ENCODE results near the gene MAOB. TPM values are rescaled to one million over a fixed set of nuclear protein-coding genes. Genes with fewer than 3 reads are reported as not detected.

MAOB gene
- total and polyA plus RNA-seq, 9 of the 15 experiments (the other 6 are each of a cell fraction or from before 2014, with no cell fraction given), result 0.05 to 0.09 TPM; not detected in 7

DNA sequence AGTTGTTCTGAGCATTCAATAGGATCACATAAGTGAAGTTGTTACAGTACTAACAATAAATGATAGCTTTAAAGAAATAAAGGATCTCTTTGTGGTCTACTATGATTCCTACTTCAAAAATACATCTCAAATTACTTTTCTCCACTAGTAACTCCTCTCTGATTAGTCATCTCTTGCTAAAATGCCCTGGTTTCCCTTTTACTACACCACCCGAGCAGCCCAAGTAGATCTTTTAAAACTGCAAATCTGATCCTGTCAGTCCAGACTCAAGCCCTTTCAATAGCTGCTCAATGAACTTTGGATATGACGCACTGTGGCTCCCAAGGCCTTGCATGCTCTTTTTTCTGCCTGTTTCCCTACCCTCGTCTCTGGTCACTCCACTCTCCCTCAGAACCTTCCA lies 128.6 kb downstream of the MAOB start:
- H2AFZ ChIP-seq (ENCODE audit: low read depth, low read length), result no peak overlapping the region
- ChIA-PET CTCF (ENCODE audit: low intra/inter-chr PET ratio) (no interaction called here), POLR2A (no interaction called here)
- DNase-seq (ENCODE audit: extremely low read depth in 1 of 4, low spot score in 3 of 4) (no peak), FAIRE-seq (no peak), ATAC-seq (no peak)
- no peaks in the 10 kb centered on the region for H3K36me3 ChIP-seq (ENCODE audit: control insufficient read depth, insufficient read depth, low read length)
- 6% methylated on average over 3 of the region's 3 CpGs for WGBS (ENCODE audit: insufficient coverage, low coverage, missing lambda C conversion rate)
- intact Hi-C loops (cut with micrococcal nuclease), result loop anchor here (10.0 kb wide), 2 partner anchors 409 to 1969 kb away; no protein-coding TSS in a partner anchor
- no peaks in the 10 kb centered on the region for H4K20me1 ChIP-seq (replicated peaks; ENCODE audit: control insufficient read depth, insufficient read depth, low read length)
- TF ChIP-seq ATF1 (CRISPR knock-in tag; IDR thresholded peaks at IDR 0.05) (no peak), ATF1 (tag; IDR thresholded peaks at IDR 0.05) (no peak), COPS2 (conservative IDR thresholded peaks at IDR 0.05) (no peak), TAF9B (IDR thresholded peaks at IDR 0.05; ENCODE audit: partially characterized antibody) (no peak), BRF1 (IDR thresholded peaks at IDR 0.05; ENCODE audit: borderline replicate concordance, extremely low read depth, insufficient read length) (no peak), NCOA1 (IDR thresholded peaks at IDR 0.05; ENCODE audit: low read depth) (no peak), ZNF766 (CRISPR knock-in tag; conservative IDR thresholded peaks at IDR 0.05) (no peak), THRAP3 (IDR thresholded peaks at IDR 0.05; ENCODE audit: borderline replicate concordance) (no peak), ETV6 (IDR thresholded peaks at IDR 0.05; ENCODE audit: borderline replicate concordance in 1 of 2, low read depth in 2 of 2, low read length in 1 of 2) (no peak), ETV6 (CRISPR knock-in tag; IDR thresholded peaks at IDR 0.05; ENCODE audit: borderline replicate concordance) (no peak), PTBP1 (IDR thresholded peaks at IDR 0.05; ENCODE audit: low read depth, low read length) (no peak), ZNF311 (CRISPR knock-in tag; IDR thresholded peaks at IDR 0.05) (no peak), SIN3B (IDR thresholded peaks at IDR 0.05; ENCODE audit: low read depth) (no peak), SNIP1 (IDR thresholded peaks at IDR 0.05; ENCODE audit: low read depth) (no peak), DMBX1 (CRISPR knock-in tag; IDR thresholded peaks at IDR 0.05; ENCODE audit: borderline replicate concordance) (no peak)
- TF ChIP-seq, protein P1, sequence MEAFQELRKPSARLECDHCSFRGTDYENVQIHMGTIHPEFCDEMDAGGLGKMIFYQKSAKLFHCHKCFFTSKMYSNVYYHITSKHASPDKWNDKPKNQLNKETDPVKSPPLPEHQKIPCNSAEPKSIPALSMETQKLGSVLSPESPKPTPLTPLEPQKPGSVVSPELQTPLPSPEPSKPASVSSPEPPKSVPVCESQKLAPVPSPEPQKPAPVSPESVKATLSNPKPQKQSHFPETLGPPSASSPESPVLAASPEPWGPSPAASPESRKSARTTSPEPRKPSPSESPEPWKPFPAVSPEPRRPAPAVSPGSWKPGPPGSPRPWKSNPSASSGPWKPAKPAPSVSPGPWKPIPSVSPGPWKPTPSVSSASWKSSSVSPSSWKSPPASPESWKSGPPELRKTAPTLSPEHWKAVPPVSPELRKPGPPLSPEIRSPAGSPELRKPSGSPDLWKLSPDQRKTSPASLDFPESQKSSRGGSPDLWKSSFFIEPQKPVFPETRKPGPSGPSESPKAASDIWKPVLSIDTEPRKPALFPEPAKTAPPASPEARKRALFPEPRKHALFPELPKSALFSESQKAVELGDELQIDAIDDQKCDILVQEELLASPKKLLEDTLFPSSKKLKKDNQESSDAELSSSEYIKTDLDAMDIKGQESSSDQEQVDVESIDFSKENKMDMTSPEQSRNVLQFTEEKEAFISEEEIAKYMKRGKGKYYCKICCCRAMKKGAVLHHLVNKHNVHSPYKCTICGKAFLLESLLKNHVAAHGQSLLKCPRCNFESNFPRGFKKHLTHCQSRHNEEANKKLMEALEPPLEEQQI (IDR thresholded peaks at IDR 0.05), result no peak
- TF ChIP-seq, protein P2, sequence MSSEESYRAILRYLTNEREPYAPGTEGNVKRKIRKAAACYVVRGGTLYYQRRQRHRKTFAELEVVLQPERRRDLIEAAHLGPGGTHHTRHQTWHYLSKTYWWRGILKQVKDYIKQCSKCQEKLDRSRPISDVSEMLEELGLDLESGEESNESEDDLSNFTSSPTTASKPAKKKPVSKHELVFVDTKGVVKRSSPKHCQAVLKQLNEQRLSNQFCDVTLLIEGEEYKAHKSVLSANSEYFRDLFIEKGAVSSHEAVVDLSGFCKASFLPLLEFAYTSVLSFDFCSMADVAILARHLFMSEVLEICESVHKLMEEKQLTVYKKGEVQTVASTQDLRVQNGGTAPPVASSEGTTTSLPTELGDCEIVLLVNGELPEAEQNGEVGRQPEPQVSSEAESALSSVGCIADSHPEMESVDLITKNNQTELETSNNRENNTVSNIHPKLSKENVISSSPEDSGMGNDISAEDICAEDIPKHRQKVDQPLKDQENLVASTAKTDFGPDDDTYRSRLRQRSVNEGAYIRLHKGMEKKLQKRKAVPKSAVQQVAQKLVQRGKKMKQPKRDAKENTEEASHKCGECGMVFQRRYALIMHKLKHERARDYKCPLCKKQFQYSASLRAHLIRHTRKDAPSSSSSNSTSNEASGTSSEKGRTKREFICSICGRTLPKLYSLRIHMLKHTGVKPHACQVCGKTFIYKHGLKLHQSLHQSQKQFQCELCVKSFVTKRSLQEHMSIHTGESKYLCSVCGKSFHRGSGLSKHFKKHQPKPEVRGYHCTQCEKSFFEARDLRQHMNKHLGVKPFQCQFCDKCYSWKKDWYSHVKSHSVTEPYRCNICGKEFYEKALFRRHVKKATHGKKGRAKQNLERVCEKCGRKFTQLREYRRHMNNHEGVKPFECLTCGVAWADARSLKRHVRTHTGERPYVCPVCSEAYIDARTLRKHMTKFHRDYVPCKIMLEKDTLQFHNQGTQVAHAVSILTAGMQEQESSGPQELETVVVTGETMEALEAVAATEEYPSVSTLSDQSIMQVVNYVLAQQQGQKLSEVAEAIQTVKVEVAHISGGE (CRISPR knock-in tag; IDR thresholded peaks at IDR 0.05), result no peak
- TF ChIP-seq, protein P3, sequence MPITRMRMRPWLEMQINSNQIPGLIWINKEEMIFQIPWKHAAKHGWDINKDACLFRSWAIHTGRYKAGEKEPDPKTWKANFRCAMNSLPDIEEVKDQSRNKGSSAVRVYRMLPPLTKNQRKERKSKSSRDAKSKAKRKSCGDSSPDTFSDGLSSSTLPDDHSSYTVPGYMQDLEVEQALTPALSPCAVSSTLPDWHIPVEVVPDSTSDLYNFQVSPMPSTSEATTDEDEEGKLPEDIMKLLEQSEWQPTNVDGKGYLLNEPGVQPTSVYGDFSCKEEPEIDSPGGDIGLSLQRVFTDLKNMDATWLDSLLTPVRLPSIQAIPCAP (CRISPR knock-in tag; IDR thresholded peaks at IDR 0.05; ENCODE audit: borderline replicate concordance), result no peak
- H3K27ac ChIP-seq (ENCODE audit: extremely low read depth, low read depth, low read length), result no peak overlapping the region
- peaks cover 0 to 6% of the 10 kb centered on the region in 2 experiments; a peak in 2 of 5 replicates for H3K27me3 ChIP-seq (ENCODE audit: control insufficient read depth in 2 of 2, insufficient read depth in 2 of 2, low read length in 2 of 2)
- no TSS peak for BruUV-seq (replicated peaks)
- H3K4me1 ChIP-seq (replicated peaks in 1 of 2; ENCODE audit: control insufficient read depth in 2 of 2, insufficient read depth in 2 of 2, low read length in 2 of 2), result no peaks in the 10 kb centered on the region
- no peaks in the 10 kb centered on the region for H3K9me1 ChIP-seq (ENCODE audit: control insufficient read depth, insufficient read depth, low read length)
- no peaks in the 10 kb centered on the region for H3K9me3 ChIP-seq (replicated peaks; ENCODE audit: control insufficient read depth, insufficient read depth, low read depth, low read length)
- H3K9ac ChIP-seq (ENCODE audit: insufficient read depth in 1 of 2, low read depth in 2 of 2, low read length in 2 of 2), result no peak overlapping the region
- H3K79me2 ChIP-seq (ENCODE audit: control insufficient read depth, insufficient read depth, low read length), result no peaks in the 10 kb centered on the region
- H3K4me3 ChIP-seq, result no peak overlapping the region
- in situ Hi-C loops (cut with MboI), result loop anchor here (10.0 kb wide), 1 partner anchor 1969 kb away; no protein-coding TSS in a partner anchor
- no peak overlapping the region for H3K4me2 ChIP-seq (ENCODE audit: insufficient read depth, low read length)

All from K562 (cell line).